HG02763 (cell line): ENCODE measurements around the gene PLEK.
A peak's percentile ranks its signal among the peaks of the same experiment; 100 is the strongest.
"Not testable (repeated sequence)": the region's sequence is repeated elsewhere in the genome, so short reads cannot be mapped to it uniquely, and the experiment has no call there.

Experiments
- ATAC-seq: cut with Tn5 transposase; IDR thresholded peaks from one replicate; pipeline ENCODE4 v1.9.1; 2021; ENCODE audit warnings: mild to moderate bottlenecking, moderate library complexity; ENCODE audit not compliant: unreplicated experiment

Gene PLEK, protein sequence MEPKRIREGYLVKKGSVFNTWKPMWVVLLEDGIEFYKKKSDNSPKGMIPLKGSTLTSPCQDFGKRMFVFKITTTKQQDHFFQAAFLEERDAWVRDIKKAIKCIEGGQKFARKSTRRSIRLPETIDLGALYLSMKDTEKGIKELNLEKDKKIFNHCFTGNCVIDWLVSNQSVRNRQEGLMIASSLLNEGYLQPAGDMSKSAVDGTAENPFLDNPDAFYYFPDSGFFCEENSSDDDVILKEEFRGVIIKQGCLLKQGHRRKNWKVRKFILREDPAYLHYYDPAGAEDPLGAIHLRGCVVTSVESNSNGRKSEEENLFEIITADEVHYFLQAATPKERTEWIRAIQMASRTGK

DNA sequence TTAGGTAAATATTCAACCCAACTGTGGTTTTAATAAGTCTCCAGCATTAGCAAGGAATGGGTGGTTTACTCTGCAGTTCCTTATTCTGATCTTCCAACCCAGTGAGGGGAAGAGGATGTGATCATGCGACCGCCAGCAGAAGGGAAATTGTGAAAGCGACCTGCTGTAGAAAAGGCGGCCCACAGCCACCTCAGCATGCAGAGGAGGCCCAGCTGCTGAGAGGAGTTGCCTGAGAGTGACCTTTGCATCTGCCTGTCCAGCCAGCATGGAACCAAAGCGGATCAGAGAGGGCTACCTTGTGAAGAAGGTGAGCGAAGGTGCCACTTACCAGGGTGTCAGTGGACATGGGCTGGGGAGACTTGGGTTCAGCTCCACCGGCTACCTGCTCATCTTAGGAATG is at the start of gene PLEK:
TSS of gene PLEK (plus strand) at position 196 of the 400 bp plus-strand sequence. CDS start at position 266, 70 bp downstream.
- peak; percentile 53 for ATAC-seq

DNA sequence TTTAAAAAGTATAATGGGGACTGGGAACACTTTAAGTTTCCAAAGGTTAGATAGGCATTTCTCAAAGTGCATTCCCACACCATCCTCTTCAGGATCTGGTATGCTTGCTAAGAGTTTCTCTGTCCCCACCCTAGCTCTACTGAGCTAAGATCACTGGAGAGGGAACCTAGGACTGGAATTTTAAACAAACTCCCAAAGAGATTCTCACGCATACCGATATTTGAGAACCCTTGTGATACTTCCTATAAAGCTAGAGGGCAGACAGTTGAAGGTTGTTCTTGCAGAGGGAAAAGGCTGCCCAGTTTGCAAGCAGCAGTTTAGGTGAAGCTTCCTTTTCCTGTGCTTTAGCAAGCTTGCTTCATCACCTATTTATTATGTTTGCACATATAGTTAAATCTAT is 49.0 kb upstream of the PLEK start:
- ATAC-seq = no peak

DNA sequence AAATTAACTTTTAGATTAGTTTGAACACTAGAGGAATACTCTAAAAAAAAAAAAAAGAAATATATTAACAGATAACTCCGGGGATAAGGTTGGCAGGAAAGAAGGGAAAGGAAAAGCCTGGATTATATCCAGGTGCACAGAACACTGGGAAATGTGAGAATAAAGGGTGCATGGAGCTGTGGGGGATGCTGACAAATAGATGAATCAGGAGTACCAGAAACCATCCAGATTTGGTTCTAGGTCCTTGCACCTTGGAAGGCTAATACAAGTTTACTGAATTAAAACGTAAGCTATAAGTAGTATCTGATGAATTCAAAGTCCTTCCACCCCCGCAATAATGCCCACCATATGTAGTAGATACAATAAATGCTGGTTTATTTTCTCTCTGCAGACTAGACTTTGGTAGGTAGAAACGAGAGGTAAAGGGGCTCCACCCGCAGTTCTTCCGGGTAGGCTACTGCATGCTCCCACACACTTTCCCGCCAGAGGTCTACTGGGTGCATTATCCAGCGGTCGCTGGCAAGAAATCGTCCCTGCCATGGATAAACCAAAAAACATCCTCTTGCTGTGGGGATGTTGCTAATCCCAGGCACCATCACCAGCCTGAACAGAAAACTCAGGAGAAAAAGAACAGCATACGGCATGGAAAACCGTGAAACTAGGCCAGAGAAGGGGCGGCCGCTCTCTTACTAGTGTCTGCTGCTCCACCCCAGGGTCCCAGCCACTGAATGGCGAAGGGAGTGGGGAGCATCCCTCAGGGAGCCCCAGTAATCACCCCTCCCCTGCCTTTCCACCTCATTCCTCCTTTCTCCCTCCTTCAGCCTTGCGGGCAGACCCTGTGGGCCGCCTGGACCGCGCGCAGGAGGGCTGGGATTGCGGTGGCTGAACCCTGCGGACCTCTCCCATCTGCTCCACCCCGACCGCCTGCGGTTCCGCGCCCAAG is 46.8 kb upstream of the PLEK start:
- ATAC-seq = no peak

DNA sequence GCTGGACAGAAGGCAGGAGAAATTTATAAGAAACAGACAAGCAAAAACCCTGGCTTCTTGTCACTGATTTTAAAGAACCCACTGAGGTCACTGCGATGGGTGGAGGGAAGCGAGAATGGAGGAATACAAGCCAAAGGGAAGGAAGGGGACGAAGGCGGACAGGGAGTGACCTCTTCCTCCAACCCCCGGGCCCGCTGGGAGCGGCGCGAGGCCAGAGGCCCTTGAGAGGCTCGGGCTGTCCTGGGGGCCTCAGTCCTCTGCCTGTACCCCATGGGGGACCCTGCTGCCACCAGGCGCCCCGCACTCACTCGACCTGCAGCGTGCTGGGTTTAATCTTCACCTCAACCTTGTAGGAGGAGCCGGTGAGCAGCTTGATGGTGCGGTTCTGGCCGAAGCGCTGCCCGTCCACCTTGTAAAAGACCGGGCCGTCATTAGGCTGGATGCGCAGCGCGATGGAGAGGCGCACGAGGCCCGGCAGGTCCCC is 46.1 kb upstream of the PLEK start:
- ATAC-seq = no peak

DNA sequence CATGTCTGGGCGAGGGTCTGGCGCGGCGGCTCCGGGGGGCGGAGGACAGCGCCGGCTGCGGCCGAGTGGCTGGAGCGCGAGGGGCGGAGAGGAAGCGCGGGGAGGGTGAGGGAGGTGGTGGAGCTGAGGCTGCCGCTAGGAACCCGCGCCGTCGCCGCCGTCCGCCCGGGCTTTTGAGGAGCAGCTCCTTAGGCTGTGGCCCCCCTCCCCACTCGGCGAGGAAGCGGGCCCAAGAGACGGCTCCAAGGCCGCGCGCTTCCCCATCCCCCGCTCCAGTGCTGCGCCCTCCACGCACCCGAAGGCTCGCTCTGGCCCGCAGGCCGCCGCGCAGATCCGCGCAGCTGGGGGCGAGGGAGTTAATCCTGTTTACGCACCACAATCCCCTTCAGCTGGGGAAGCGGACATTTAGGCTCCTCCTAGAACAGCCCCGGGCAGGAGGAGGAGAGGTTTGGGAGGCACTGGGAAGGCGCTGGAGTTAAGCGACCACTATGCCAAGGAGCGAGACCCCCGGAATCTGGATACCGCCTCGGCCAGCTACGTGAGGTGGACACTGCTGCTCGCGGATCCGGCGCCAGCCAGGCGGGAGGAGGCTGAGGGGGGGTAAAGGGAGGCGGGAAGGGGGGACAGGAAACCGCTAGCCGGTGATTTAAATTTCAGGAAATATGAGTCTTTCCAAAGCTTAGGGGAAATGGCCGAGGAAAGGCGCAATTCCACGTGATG is 45.5 kb upstream of the PLEK start, which contains the start of gene CNRIP1:
TSS of gene CNRIP1 (minus strand) at position 552 of the 720 bp plus-strand sequence. CDS start at position 3, 549 bp downstream.
- no peak for ATAC-seq

DNA sequence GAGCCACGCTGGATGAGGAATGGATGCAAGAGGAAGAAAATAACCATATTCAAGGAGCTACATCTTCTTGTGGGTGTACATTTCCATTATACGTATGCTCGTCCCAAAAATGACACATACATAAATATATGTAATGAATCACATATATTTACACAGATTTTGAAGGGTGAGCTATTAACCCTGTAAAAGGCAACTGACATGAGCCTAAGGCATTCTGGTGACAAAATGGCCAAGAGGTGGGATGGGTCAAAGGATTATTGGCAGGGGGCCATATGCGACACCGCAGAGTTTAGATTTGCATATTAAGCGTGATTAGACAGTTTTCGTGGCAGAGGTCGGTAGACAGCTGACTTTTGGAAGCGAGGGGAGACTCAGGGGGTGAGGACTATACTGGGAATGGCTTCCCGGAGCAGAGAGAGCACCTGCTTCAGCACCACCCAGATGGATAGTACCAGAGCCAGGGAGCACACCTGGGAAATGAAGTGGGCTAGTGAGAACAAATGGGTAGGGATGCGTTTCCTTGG is 44.9 kb upstream of the PLEK start:
- ATAC-seq = no peak

DNA sequence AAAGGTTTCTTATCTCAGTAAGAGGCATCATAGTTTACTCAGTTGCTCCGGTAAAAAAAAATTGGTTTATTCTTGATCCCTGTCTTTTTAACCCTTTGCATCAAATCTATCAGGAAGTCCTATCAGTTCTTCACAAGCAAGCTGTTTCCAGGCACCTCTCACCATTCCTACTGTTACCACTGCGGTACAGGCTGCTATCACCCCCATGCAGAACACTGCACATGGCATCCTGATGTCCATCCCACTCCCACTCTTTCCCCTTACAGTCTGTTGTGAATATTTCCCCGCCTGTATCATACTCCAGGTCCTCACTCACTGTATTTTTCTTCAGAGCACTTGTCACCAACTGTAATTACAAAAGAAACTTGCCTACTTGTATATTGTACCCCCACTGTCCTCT is 40.0 kb upstream of the PLEK start:
- ATAC-seq = no peak

DNA sequence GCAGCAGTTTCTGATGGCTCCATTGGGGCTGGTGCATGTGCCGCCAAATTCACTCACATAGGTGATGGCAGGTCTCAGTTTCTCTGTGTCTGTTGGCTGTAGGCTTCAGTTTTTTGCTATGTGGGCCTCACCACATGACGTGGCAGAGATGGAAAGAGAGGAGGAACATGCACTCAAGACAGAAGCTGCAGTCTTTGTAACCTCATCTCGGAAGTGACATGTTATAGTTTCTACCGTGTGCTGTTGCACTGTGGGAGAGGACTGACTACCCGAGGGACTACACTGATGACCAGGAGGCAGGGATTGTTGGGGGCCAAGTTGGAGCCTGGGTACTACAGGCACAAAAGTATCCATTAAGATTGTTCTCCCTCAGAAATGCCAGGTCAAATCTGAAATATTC is 36.2 kb upstream of the PLEK start:
- no peak for ATAC-seq

DNA sequence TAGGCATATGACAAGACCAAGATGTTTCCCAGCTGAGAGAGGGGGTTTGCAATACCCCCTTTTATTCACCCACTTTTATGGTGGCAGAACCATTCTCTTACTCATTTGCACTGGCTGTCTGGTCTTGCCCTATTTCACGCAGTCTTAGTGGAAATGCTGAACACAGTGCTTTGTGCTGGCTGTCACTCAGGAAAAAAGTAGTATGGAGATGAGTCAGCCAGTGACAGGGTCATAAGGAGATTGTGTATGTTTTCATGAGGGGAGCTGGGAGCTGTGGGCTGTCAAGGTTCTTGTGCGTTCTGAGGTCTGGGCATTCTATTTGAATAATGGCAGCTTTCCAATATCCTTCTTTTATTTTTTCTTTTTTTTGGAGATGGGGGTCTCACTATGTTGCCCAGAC is 34.4 kb upstream of the PLEK start:
- no peak for ATAC-seq

DNA sequence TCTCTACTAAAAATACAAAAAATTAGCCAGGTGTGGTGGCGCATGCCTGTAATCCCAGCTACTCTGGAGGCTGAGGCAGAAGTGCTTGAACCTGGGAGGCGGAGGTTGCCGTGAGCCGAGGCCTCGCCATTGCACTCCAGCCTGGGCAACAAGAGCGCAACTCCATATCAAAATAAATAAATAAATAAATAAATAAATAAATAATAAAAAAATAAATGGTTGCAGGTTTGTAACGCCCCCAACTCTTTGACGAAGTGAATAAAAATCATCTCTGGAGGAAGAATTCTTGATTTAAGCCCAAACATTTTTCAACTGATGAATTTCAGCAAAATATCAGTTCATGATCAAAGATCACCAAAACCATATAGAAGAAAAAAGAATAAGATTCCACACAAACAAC is 32.1 kb upstream of the PLEK start:
- no peak for ATAC-seq

DNA sequence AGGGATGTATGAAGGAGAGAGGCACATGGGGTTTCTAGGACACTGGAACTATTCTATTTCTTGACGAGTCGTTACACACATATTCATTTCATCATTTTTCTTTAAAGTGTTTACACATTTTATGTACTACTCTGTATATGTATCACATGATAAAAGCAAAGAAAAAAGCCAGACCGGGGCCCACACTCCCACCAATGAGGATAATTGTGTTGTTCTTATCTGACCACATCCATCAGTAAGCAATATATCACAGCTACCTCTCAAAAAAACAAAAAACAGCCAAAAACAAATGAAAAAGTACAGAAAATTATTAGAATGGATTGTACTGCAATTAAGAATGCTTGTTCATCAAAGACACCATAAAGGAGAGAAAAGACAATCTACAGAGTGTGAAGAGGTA is 31.2 kb upstream of the PLEK start:
- no peak for ATAC-seq

DNA sequence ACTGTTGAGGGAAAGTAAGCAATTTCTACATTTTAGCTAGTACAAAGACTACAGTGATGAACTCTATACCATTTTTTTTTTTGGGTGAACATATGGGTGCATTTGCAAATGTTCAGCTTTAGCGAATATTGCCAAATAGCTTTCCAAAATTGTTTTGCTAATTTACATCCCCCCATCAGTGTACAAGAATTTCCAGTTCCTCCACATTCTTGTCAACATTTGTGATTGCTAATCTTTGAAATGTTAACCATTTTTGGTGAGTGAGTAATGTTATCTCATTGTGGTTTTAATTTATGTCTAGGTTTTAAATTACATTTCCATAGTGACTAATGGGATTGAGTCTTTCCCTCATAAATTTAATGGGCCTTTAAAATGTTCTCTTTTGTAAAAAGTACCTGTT is 28.9 kb upstream of the PLEK start:
- ATAC-seq = no peak

DNA sequence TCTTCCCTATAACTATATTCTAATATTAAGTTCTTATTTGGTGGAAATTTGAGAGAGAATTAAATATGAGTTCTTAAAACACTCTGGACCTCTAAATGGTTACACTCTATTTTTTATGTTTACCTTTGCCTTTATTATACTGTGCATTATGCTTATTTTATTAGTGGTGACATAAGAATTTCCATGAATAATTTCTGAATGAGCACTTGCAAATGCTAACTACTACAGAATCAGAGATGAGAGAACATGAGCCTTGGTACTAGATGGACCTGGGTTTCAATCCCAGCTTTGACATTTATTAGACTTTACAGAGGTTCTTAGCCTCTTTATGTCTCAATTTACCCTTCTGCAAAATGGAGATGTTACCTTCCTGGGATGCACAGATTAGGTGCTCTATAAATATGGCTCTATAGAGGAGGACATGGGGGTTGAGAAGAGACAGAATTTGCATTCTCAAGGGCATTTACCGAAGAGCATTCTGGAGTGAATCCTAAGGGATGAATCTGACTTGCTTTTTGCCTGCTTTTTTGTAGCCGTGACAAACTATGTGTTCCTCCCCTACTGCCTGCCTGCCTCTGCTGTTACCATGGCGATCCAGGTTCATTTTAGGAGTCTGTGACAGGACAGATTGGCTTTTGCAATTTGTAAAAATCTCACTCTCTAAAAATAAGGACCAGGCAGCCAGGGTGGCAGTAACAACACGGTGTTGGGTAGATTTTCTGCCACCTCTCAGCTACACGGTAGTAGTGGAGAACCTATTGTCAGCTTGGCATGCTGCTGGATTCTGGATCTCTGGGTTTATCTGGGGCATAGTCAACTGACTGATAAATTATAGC is 24.6 kb upstream of the PLEK start:
- no peak for ATAC-seq

DNA sequence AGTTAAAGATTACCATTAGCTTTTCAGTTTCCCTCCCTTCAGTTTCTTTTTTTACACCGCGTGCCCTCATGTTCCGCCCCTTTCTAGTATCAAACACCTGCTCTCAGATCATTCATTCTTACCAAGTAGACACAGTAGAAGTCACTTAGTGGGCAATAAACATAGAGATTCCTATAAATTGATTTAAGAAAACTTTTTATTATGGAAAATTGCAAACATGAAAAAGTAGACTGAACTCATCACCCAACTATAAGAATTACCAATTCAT is 24.1 kb upstream of the PLEK start:
- ATAC-seq = no peak

DNA sequence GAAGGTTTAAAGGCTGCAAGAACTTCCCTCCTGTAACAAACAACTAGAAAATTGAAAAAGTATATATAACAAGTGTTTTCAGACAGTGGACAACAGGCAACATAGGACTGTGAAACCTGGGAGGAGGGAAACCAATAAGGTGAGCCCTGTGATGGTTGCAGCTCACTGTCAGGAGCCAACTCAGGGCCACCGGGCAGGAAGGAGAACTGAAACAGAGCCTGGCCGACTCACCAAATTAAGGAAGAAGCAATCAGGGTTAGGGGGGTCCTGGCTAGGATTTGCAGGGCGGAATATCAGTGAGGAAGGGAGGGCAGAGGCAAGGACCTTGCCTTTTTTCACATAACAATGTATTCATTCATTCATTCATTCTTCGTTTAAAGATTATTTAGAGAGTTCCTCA is 23.5 kb upstream of the PLEK start:
- ATAC-seq = no peak

DNA sequence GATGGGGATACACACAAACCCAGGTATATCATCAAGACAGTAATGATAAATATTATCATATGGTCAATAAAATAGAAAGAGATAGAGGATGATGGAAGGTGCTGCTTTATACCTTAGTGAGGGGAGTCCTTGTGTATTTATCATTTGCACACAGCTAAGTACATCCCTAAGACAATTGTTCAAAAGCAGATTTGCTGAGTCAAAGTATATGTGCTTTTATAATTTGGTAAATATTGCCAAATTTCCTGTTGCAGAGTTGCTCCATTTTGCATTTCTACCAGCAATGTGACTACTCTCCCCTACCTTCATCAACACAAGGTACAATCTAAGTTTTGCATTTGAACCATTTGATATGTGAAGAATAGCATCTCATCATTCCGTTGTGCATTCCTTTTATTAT is 22.6 kb upstream of the PLEK start:
- no peak for ATAC-seq

DNA sequence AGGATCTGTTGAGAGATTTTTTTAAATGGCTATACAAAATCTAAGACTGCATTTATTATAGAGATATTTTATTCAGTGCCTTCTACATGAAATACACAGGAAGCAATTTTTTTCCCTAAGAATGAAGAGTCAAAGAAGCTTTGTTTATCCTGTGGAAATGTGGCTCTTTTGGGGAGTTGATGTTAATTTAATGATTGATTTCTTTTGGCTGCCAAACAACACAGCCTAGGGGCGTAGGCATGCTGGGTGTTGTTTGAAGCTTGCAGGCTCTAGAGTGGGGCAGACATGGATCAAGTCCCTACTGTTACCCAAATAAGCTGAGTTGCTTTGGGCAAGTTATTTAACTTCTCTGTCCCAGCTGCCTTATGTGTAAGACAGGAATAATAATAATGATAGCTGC is 21.1 kb upstream of the PLEK start:
- no peak for ATAC-seq

DNA sequence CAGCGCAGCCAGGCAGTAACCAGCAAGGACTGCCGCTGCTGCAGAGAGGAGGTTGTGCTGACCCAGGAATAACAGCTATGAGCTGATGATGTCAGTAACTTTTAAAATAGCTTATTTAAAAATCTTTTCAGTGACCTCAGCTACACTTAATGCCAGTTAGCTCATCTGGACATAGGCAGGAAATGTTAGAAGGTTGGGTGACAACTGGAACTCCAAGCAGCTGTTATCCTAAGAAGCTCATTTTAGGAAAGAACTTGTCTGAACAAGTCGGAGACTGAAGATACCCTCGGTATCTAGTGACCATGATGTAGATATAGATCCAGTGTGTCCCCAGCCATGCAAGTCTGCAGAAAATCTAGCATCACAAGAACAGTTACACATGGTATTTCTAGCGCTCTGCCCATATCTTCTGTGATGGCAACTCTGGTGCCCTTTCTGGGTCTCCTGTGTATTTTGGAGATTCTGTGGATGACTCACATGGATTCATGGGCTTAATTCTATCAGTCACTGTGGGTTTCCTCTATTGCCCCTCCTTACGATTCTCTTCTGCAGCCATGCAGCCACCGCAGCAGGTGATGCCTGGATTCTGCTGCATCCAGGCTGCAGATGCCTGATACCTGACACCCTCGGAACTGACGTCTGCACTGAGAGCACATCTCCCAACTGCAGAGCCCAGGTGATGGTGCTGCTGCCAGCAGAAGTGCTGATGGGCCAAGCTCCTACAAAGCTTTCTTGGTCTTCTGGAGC is 19.8 kb upstream of the PLEK start:
- no peak for ATAC-seq

DNA sequence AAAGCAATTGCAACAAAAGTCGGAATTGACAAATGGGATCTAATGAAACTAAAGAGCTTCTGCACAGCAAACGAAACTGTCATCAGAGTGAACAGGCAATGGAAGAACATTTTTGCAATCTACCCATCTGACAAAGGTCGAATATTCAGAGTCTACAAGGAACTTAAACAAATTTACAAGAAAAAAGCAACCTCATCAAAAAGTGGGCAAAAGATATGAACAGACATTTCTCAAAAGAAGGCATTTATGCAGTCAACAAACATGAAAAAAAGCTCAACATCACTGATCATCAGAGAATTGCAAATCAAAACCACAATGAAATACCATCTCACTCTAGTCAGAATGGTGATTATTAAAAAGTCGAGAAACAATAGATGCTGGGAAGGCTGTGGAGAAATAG is 16.0 kb upstream of the PLEK start:
- not testable (repeated sequence) for ATAC-seq

DNA sequence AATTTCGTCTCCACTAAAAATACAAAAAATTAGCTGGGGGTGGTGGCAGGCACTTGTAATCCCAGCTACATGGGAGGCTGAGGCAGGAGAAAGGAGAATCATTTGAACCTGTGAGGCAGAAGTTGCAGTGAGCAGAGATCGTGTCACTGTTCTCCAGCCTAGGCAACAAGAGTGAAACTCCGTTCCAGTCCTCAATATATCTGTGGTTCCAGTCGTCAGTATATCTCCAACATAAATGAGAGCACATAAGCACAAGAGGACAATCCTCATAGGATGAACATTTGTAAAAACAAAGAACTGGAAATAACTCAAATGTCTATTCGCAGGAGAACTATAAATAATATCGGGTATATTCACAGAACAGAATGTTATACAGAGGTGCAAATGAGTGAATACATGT is 13.1 kb upstream of the PLEK start:
- ATAC-seq = no peak
